GM21526 (cell line): ENCODE data around the gene NRDE2.

Experiments
- ATAC-seq: cut with Tn5 transposase; IDR thresholded peaks from one replicate; pipeline ENCODE4 v1.9.1; 2021; ENCODE audit warnings: moderate library complexity; ENCODE audit not compliant: unreplicated experiment, low FRiP score

Gene NRDE2

DNA sequence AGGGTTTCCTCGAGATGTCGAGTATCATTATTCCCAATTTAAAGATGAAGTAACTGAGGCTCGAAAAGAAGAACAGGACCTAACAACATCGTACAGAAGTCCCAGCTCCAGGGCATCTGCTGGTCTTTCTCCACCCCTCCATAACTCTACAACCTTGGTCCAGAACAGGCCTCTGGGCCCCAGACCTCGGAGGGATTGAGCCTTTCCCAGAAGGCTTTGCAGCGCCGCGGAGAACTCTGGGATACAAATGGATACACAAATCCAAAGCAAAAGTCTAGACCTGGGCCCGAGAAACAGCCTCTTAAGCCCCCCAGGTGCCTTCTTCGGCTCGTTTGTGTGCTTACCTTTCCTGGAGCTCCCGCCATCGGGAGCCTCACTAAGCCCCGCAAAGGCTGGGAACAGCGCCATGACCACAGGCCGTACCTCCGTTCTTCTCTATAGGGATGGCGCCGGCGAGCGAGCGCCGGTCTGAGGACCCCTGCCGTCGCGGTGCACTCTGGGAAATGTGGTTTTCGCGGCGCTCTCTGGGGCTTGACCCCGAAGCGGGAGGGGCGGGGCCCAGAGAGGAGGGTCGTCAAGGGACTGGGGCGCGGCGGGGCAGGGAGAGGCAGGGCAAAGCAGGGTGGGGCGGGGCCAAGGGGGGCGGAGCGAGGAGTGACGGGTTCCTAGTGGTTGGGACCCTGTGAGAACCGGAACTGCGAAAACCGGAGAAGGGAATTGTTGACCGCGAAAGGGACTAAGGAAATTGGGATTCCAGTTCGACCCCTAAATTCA is at the start of gene NRDE2:
Gene NRDE2 (minus strand): TSS at position 445 of the 774 bp plus-strand sequence. CDS start 37 bp downstream, at position 408.
- ATAC-seq, result peak; percentile 96

GRCh38 chr14:90381011-90381786 is 49.5 kb upstream of the NRDE2 start:
- no peak for ATAC-seq

GRCh38 chr14:90379106-90379505 is 47.4 kb upstream of the NRDE2 start:
- no peak for ATAC-seq

- no peak for ATAC-seq
Measured at GRCh38 chr14:90378249-90378648, 46.5 kb upstream of the NRDE2 start.

GRCh38 chr14:90375934-90376333 is 44.2 kb upstream of the NRDE2 start:
- ATAC-seq, result no peak

- no peak for ATAC-seq
Measured at GRCh38 chr14:90374813-90375212, 43.1 kb upstream of the NRDE2 start.

DNA sequence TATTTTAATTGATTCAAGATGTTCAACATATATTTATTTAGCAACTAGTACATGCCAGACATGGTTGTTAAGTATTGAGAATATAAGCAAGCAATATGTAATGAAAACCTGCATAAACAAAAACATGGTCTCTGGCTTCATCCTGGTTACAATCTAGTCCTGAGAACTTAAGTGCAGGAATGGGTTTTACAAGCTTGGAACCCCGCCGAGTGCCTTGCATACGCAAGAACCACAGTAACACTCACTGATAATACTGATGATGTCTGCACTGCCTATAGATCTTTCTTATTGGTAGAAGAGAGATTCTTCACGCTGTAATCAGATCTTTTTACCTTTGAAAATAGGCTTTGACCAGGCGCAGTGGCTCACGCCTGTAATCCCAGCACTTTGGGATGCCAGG is 42.1 kb upstream of the NRDE2 start:
- ATAC-seq, result no peak

DNA sequence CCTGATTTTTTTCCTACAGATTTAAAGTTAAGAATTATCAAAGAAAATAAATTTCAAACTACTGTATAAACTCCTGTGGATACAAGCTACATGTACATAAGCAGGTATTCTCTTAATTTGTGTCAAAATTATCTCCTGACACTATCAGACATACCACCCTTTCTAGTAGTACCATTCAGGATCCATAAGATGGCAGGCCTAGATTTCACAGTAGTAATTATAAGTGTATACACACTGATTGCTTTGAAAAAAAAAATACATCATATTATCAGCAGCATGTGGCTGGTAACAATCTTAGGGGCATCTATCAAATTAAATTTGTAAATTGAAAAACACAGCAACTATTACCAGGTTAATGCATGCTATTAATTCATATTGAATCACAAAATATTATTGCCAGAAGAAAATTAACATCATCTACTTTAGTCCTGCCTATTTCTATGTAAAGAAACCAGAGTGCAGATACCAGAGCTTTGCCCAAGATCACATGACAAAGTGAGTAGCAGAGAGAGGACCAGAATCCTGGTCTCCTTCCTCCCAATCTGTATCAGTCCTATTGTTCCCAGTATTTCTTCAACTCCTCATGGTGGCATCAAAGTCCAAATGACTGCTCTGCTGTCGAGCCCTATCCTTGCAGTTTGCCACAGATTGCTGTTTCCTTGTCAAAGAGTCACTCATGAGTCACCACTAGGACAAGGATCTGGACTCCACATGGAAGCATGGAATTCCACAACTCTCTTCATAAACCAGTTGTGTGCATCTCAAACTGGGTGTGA is 37.4 kb upstream of the NRDE2 start:
- ATAC-seq, result no peak

DNA sequence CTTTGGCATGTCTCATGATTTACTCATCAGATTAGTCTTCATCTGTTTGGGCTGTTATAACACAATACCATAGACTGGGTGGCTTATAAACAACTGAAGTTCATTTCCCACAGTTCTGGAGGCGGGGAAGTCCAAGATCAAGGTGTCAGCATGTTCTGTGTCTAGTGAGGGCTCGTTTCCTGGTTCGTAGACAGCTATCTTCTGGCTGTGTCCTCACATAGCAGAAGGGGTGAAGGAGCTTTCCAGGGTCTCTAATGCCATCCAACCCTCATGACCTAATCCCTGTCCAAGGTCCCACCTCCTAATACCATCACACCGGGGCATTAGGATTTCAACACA is 30.8 kb upstream of the NRDE2 start:
- no peak for ATAC-seq

- no peak for ATAC-seq
Measured at GRCh38 chr14:90361865-90362557, 30.3 kb upstream of the NRDE2 start.

DNA sequence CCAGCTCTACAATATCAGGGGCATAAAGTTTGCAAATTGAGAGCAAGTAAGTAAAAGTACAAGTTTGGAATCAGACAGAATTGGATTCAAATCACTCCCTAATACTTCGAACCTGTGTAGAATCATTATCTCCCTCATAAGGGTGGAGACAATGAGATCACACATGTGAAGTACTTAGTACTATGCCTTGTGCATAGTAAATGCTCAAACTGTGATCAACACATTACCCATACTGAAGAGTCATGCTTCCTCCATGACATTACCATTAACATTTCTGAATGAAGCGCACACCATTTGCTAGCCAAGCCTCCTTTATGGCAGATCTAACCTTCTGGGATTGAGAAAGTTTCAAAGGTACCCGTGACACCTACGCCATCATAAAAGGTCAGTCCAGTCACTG is 26.6 kb upstream of the NRDE2 start:
- ATAC-seq, result no peak

DNA sequence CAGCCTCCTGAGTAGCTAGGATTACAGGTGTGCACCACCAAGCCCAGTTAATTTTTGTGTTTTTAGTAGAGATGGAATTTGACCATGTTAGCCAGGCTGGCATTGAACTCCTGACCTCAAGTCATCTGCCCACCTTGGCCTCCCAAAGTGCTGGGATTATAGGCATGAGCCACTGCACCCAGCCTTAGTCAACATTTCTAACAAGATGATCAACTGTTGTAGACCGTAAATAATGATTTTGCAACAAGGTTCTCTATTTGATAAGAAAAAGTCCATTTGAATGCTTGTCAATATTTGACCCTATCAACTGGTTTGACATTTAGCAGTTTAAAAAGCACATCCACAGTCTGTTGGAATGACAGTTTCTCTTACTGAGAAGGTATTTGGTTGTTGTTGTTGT is 25.2 kb upstream of the NRDE2 start:
- no peak for ATAC-seq

GRCh38 chr14:90355540-90356518 is 24.1 kb upstream of the NRDE2 start:
- ATAC-seq, result no peak

GRCh38 chr14:90354551-90355298 is 23.0 kb upstream of the NRDE2 start:
- ATAC-seq, result no peak

DNA sequence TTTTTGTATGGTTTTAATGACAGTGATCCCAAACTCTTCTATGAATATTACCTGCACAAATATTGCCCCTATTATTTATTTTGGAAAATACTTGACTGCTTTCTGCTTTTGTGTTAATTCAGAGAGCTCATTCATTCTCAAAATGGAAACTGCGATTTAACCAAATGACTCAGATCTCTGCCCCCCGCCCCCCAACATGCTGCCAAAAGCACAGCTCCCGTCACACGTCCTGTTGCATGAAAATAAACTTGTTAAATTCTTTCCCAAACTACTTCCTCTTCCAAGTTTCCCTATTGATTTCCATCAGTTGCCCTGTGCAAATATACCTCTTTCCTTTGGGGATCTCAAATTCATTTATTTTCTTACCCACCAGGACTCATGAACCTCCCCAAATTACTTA is 18.0 kb upstream of the NRDE2 start:
- no peak for ATAC-seq

DNA sequence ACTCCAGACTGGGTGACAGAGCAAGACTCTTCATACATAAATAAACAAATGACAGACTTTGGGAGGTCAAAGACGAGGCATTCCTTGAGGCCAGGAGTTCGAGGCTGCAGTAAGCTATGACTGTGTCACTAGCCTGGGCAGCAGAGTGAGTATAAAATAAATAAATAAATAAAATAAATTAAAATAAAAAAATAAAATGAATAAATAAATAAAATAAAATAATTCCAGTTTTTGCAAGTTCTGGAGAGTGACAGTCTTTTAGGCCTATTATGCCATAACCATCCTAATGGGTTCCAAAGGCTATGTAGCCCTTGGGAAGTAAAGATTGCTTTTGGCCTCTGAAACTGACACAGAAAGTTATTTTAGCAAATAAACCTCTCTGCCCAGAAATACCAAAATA is 16.5 kb upstream of the NRDE2 start:
- no peak for ATAC-seq

DNA sequence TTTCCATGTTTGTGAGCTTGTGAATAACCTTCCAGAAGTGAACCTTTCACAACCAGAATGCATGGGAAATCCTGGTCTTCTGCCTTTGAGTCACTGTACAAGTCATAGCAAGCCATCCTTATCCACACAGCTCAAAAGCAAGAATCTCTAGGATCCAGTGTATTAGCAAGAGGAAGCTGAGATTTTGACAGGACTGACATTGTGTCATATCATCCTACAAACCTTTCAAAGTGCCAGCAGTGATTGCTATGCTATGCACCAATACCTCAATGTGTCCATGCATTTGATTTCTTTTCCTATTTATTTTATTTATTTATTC is 13.5 kb upstream of the NRDE2 start:
- no peak for ATAC-seq

- ATAC-seq, result no peak
Measured at GRCh38 chr14:90344331-90345238, 12.8 kb upstream of the NRDE2 start.
